Gastrocnemius medialis (tissue), 4 donors: Measurements from ENCODE around the gene KRTCAP3.

Experiments used
- POLR2A ChIP-seq, 2 donors: fragments of 450-650 bp; IDR thresholded peaks; one replicate each; pipeline ENCODE4 v1.6.1; 2017; ENCODE audit warnings: antibody characterized with exemption in 2 of 2, mild to moderate bottlenecking in 2 of 2, moderate library complexity in 2 of 2
- TF ChIP-seq, protein P1 (sequence below), 5 experiments: fragments of 450-650 bp in 3 of 5; fragments of 200-600 bp in 2 of 5; sonication (generic) in 2 of 5; IDR thresholded peaks in 4 of 5; conservative IDR thresholded peaks in 1 of 5; 1 replicate in 4 of 5; 2 replicates in 1 of 5; pipeline ENCODE4 v1.5.1; 2016 to 2019; ENCODE audit warnings: antibody characterized with exemption in 5 of 5, mild to moderate bottlenecking in 3 of 5, moderate library complexity in 3 of 5

- TF ChIP-seq POLR2A (IDR thresholded peaks at IDR 0.05): no peak
- TF ChIP-seq, protein P1, sequence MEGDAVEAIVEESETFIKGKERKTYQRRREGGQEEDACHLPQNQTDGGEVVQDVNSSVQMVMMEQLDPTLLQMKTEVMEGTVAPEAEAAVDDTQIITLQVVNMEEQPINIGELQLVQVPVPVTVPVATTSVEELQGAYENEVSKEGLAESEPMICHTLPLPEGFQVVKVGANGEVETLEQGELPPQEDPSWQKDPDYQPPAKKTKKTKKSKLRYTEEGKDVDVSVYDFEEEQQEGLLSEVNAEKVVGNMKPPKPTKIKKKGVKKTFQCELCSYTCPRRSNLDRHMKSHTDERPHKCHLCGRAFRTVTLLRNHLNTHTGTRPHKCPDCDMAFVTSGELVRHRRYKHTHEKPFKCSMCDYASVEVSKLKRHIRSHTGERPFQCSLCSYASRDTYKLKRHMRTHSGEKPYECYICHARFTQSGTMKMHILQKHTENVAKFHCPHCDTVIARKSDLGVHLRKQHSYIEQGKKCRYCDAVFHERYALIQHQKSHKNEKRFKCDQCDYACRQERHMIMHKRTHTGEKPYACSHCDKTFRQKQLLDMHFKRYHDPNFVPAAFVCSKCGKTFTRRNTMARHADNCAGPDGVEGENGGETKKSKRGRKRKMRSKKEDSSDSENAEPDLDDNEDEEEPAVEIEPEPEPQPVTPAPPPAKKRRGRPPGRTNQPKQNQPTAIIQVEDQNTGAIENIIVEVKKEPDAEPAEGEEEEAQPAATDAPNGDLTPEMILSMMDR (IDR thresholded peaks at IDR 0.05 in 4 of 5, conservative IDR thresholded peaks at IDR 0.05 in 1 of 5): no peak
These were observed 8.9 kb downstream of the KRTCAP3 start for GRCh38 chr2:27451095-27451494.
